K562 (cell line): ENCODE measurements around the gene SFXN2. TPM values are rescaled to one million over a fixed set of nuclear protein-coding genes. Genes with fewer than 3 reads are reported as not detected.

ENCODE experiments used
- ATF1 ChIP-seq, 2 experiments: fragments of 450-650 bp in 1 of 2; IDR thresholded peaks; 2 replicates each; pipeline ENCODE4 v1.6.1; 2016; ENCODE audit warnings: missing compliant biosample characterization in 1 of 2, missing genetic modification characterization in 1 of 2
- BCL6 ChIP-seq: fragments of 250-450 bp; sonication (Bioruptor Pico); IDR thresholded peaks from 2 replicates; pipeline ENCODE4 v1.4.0; 2020
- CREB1 ChIP-seq, 2 experiments: sonication (generic) in 1 of 2; formaldehyde crosslinking in 1 of 2; IDR thresholded peaks; 2 replicates each; pipeline versions ENCODE4 v1.6.1 to v1.8.0; 2012 to 2022; ENCODE audit warnings: inconsistent platforms in 1 of 2, mild to moderate bottlenecking in 1 of 2, missing genetic modification reagents in 1 of 2, moderate library complexity in 1 of 2
- ETV6 ChIP-seq, 3 experiments: fragments of 150-350 bp in 1 of 3; sonication (generic) in 1 of 3; formaldehyde crosslinking in 1 of 3; IDR thresholded peaks; 2 replicates each; pipeline versions ENCODE4 v1.6.1 to v1.8.0; 2014 to 2022; ENCODE audit warnings: borderline replicate concordance in 2 of 3, low read depth in 2 of 3, antibody characterized with exemption in 1 of 3, low read length in 1 of 3, mild to moderate bottlenecking in 1 of 3, missing genetic modification reagents in 1 of 3
- HDAC3 ChIP-seq: fragments of 450-650 bp; IDR thresholded peaks from 2 replicates; pipeline ENCODE4 v1.6.1; 2018; ENCODE audit warnings: borderline replicate concordance, mild to moderate bottlenecking, moderate library complexity; ENCODE audit not compliant: partially characterized antibody
- HNRNPL ChIP-seq: fragments of 200-400 bp; formaldehyde crosslinking; IDR thresholded peaks from 2 replicates; pipeline ENCODE4 v1.6.1; 2017; ENCODE audit warnings: low read depth, mild to moderate bottlenecking, low read length
- JUND ChIP-seq, 2 experiments: IDR thresholded peaks; 2 replicates in 1 of 2; 3 replicates in 1 of 2; pipeline ENCODE4 v1.6.1; 2011; ENCODE audit warnings: borderline replicate concordance in 2 of 2, low read depth in 2 of 2, low read length in 2 of 2, improper control_type of control experiment in 1 of 2, missing biosample characterization in 1 of 2, missing genetic modification characterization in 1 of 2, missing genetic modification reagents in 1 of 2
- KAT2B ChIP-seq: IDR thresholded peaks from one replicate; pipeline ENCODE4 v1.6.1; 2012; ENCODE audit warnings: low read depth, mild to moderate bottlenecking, control low read depth, inconsistent platforms, low read length, moderate library complexity
- MCM2 ChIP-seq: fragments of 450-650 bp; IDR thresholded peaks from 2 replicates; pipeline ENCODE4 v1.6.1; 2017; ENCODE audit warnings: low read depth, mild to moderate bottlenecking
- MIER1 ChIP-seq: fragments of 450-650 bp; IDR thresholded peaks from 2 replicates; pipeline ENCODE4 v1.6.1; 2016; ENCODE audit warnings: antibody characterized with exemption, mild to moderate bottlenecking, low read depth
- PHB ChIP-seq: fragments of 250-450 bp; sonication (Bioruptor Pico); IDR thresholded peaks from 2 replicates; pipeline ENCODE4 v1.5.0; 2021
- SIRT6 ChIP-seq: IDR thresholded peaks from one replicate; pipeline ENCODE4 v1.6.1; 2012; ENCODE audit warnings: low read depth, mild to moderate bottlenecking, control low read depth, inconsistent platforms, low read length, moderate library complexity
- SUPT5H ChIP-seq: fragments of 450-650 bp; IDR thresholded peaks from 2 replicates; pipeline ENCODE4 v1.6.1; 2016
- ZFX ChIP-seq: sonication (generic); formaldehyde crosslinking; IDR thresholded peaks from 2 replicates; pipeline ENCODE4 v1.8.0; 2022; ENCODE audit warnings: mild to moderate bottlenecking, missing genetic modification reagents, moderate library complexity
- ZNF174 ChIP-seq: fragments of 250-450 bp; sonication (Bioruptor Pico); IDR thresholded peaks from 2 replicates; pipeline ENCODE4 v1.4.0; 2020; ENCODE audit warnings: mild to moderate bottlenecking
- ZNF76 ChIP-seq: fragments of 250-450 bp; sonication (Bioruptor Pico); IDR thresholded peaks from 2 replicates; pipeline ENCODE4 v1.4.0; 2020; ENCODE audit warnings: mild to moderate bottlenecking, moderate library complexity, borderline replicate concordance
- ZNF766 ChIP-seq: fragments of 200-800 bp; sonication (Bioruptor generic); conservative IDR thresholded peaks from 2 replicates; pipeline ENCODE4 v1.6.1; 2016; ENCODE audit warnings: missing genetic modification characterization, missing compliant biosample characterization
- polyA plus RNA-seq, 8 experiments: library from polyadenylated mRNA; depleted of rRNA in 4 of 8; stranded (reverse) in 5 of 8; unstranded in 3 of 8; fragments of >200 nt; fragmentation: Nextera tagmentation in 2 of 8; fragmentation: Illumina TruSeq in 1 of 8; extraction: Ambion mirVana in 2 of 8; extraction: Trizol in 1 of 8; gene quantifications; 2 replicates each; pipeline versions ENCODE4 v1.2.1 to v1.2.3, GENCODE V29; 2011 to 2014; ENCODE audit warnings: inconsistent platforms in 1 of 8, missing spikeins in 1 of 8
- total RNA-seq, 7 experiments: library from RNA; depleted of rRNA in 6 of 7; stranded (reverse); fragments of >200 nt in 6 of 7; fragmentation: Illumina TruSeq in 2 of 7; extraction: Trizol in 2 of 7; gene quantifications; 2 replicates each; pipeline versions ENCODE4 v1.2.1 to v1.2.3, GENCODE V29; 2011 to 2021; ENCODE audit warnings: low replicate concordance in 1 of 7
- TF ChIP-seq, protein P1 (sequence below): fragments of 250-450 bp; sonication (Bioruptor Pico); IDR thresholded peaks from 2 replicates; pipeline ENCODE4 v1.5.0; 2022; ENCODE audit warnings: mild to moderate bottlenecking
- TF ChIP-seq, protein P2 (sequence below), 2 experiments: fragments of 450-650 bp; conservative IDR thresholded peaks; 2 replicates each; pipeline ENCODE4 v1.6.1; 2017; ENCODE audit warnings: mild to moderate bottlenecking in 2 of 2, moderate library complexity in 2 of 2
- TF ChIP-seq, protein P3 (sequence below): fragments of 250-450 bp; sonication (Bioruptor Pico); IDR thresholded peaks from 2 replicates; pipeline ENCODE4 v1.9.0; 2021; ENCODE audit warnings: mild to moderate bottlenecking
- TF ChIP-seq, protein P4 (sequence below): fragments of 200-800 bp; sonication (Bioruptor generic); IDR thresholded peaks from 2 replicates; pipeline ENCODE4 v1.6.1; 2017; ENCODE audit warnings: missing genetic modification characterization, missing compliant biosample characterization

The SFXN2 gene
- total and polyA plus RNA-seq, 9 of the 15 experiments (the other 6 are each of a cell fraction or from before 2014, with no cell fraction given) = 7.3 to 23.8 (median 15.7) TPM

DNA sequence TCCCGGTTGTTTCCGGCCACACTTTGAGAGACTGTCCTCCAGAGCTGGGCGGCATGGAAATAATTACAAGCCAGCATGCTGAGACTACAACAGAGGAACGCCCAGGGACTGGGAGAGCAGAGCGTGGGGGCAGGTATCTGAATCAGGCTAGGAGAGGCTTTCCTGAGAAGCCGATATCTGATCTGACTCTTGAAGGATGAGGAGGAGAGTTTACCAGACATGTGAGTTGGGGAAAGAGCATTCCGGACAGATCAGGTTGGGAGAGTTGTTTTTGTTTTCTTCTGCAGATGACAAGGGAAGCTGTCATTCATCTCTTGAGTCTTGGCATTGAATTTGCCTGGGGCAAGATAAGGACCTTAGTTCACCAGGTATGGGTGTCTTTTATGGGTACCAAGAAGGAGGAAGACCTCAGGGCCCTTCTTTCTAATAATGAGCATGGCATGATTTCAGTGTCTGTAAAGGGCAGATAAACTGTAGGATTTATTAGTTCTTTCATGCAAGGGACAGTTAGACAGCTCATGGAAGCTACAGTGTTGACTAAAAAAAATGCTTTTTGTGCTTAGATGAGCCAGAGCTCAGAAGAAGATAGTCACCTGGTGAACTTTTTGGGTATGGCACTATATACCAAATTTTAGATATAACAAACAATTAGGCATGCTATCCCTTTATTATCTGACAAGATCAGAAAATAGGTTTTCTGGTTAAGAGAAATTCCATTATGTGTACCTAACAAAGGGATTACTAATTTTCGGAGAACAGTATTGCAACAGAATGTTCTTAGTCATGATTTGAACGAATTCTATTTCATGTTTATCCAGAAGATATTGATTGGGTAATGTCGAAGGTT, 65.5 kb downstream of the SFXN2 start (continued):
- TF ChIP-seq JUND (IDR thresholded peaks at IDR 0.05; ENCODE audit: borderline replicate concordance, low read depth, low read length) = no peak
- peak; percentile 10; the same call in 1 of the 3 replicates for TF ChIP-seq JUND (tag; IDR thresholded peaks at IDR 0.05; ENCODE audit: borderline replicate concordance, low read depth, low read length)
- no peak for TF ChIP-seq SIRT6
- TF ChIP-seq ETV6 (IDR thresholded peaks at IDR 0.05; ENCODE audit: borderline replicate concordance in 1 of 2, low read depth in 2 of 2, low read length in 1 of 2) = no peak
- no peak for TF ChIP-seq ETV6 (CRISPR knock-in tag; IDR thresholded peaks at IDR 0.05; ENCODE audit: borderline replicate concordance)
- TF ChIP-seq, protein P1, sequence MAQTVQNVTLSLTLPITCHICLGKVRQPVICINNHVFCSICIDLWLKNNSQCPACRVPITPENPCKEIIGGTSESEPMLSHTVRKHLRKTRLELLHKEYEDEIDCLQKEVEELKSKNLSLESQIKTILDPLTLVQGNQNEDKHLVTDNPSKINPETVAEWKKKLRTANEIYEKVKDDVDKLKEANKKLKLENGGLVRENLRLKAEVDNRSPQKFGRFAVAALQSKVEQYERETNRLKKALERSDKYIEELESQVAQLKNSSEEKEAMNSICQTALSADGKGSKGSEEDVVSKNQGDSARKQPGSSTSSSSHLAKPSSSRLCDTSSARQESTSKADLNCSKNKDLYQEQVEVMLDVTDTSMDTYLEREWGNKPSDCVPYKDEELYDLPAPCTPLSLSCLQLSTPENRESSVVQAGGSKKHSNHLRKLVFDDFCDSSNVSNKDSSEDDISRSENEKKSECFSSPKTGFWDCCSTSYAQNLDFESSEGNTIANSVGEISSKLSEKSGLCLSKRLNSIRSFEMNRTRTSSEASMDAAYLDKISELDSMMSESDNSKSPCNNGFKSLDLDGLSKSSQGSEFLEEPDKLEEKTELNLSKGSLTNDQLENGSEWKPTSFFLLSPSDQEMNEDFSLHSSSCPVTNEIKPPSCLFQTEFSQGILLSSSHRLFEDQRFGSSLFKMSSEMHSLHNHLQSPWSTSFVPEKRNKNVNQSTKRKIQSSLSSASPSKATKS = no peak
- 0 out of 2 replicates have a peak, but pooled peaks have one; percentile 23 for TF ChIP-seq ZFX (CRISPR knock-in tag)
- TF ChIP-seq HDAC3 = no peak
- no peak for TF ChIP-seq KAT2B
- TF ChIP-seq, protein P2, sequence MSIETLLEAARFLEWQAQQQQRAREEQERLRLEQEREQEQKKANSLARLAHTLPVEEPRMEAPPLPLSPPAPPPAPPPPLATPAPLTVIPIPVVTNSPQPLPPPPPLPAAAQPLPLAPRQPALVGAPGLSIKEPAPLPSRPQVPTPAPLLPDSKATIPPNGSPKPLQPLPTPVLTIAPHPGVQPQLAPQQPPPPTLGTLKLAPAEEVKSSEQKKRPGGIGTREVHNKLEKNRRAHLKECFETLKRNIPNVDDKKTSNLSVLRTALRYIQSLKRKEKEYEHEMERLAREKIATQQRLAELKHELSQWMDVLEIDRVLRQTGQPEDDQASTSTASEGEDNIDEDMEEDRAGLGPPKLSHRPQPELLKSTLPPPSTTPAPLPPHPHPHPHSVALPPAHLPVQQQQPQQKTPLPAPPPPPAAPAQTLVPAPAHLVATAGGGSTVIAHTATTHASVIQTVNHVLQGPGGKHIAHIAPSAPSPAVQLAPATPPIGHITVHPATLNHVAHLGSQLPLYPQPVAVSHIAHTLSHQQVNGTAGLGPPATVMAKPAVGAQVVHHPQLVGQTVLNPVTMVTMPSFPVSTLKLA (conservative IDR thresholded peaks at IDR 0.05) = 0 out of 4 replicates have a peak, but pooled peaks of 1 of the 2 experiments have one; percentile 43
- no peak for TF ChIP-seq MCM2
- TF ChIP-seq SUPT5H = no peak
- TF ChIP-seq BCL6 = no peak
- TF ChIP-seq ZNF76 (CRISPR knock-in tag) = no peak
- TF ChIP-seq PHB (CRISPR knock-in tag) = no peak
- TF ChIP-seq ZNF766 (CRISPR knock-in tag) = no peak
- TF ChIP-seq, protein P3, sequence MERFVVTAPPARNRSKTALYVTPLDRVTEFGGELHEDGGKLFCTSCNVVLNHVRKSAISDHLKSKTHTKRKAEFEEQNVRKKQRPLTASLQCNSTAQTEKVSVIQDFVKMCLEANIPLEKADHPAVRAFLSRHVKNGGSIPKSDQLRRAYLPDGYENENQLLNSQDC (CRISPR knock-in tag) = no peak
- TF ChIP-seq, protein P4, sequence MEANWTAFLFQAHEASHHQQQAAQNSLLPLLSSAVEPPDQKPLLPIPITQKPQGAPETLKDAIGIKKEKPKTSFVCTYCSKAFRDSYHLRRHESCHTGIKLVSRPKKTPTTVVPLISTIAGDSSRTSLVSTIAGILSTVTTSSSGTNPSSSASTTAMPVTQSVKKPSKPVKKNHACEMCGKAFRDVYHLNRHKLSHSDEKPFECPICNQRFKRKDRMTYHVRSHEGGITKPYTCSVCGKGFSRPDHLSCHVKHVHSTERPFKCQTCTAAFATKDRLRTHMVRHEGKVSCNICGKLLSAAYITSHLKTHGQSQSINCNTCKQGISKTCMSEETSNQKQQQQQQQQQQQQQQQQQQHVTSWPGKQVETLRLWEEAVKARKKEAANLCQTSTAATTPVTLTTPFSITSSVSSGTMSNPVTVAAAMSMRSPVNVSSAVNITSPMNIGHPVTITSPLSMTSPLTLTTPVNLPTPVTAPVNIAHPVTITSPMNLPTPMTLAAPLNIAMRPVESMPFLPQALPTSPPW (CRISPR knock-in tag) = no peak
- TF ChIP-seq HNRNPL = no peak
- TF ChIP-seq ZNF174 (CRISPR knock-in tag) = no peak
- TF ChIP-seq ATF1 (CRISPR knock-in tag; IDR thresholded peaks at IDR 0.05) = no peak
- no peak for TF ChIP-seq ATF1 (tag; IDR thresholded peaks at IDR 0.05)
- no peak for TF ChIP-seq CREB1 (IDR thresholded peaks at IDR 0.05)
- no peak for TF ChIP-seq CREB1 (CRISPR knock-in tag; IDR thresholded peaks at IDR 0.05)
- no peak for TF ChIP-seq MIER1
